NK-92 treated with Interleukin-12 subunit alpha and Interleukin-12 subunit beta, amount 100 ng/mL, for 24 hours (cell line): ENCODE measurements around the gene PCDHGB4.
"Not testable (repeated sequence)": the region's sequence is repeated elsewhere in the genome, so short reads cannot be mapped to it uniquely, and the experiment has no call there.

Experiments used
- DNase-seq: peaks from one replicate; lab custom pipeline; 2025; lab: John Stamatoyannopoulos, UW

The PCDHGB4 gene

DNA sequence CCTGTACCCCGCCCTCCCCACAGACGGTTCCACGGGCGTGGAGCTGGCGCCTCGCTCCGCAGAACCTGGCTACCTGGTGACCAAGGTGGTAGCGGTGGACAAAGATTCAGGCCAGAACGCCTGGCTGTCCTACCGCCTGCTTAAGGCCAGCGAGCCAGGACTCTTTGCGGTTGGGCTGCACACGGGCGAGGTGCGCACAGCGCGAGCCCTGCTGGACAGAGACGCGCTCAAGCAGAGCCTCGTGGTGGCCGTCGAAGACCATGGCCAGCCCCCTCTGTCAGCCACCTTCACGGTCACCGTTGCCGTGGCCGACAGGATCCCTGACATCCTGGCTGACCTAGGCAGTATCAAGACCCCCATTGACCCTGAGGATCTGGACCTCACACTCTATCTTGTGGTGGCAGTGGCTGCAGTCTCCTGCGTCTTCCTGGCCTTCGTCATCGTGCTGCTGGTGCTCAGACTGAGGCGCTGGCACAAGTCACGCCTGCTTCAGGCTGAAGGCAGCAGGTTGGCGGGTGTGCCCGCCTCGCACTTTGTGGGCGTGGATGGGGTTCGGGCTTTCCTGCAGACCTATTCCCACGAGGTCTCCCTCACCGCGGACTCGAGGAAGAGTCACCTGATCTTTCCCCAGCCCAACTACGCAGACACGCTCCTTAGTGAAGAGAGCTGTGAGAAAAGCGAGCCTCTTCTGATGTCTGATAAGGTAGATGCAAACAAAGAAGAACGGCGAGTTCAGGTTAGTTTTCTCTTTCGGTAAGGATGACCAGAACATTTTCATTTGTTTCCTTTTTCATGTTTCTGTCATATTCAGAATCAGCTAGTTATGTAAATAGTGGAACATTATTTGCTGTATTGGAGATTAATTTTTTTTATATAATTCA lies 21.2 kb upstream of the PCDHGB4 start:
- no peak for DNase-seq

DNA sequence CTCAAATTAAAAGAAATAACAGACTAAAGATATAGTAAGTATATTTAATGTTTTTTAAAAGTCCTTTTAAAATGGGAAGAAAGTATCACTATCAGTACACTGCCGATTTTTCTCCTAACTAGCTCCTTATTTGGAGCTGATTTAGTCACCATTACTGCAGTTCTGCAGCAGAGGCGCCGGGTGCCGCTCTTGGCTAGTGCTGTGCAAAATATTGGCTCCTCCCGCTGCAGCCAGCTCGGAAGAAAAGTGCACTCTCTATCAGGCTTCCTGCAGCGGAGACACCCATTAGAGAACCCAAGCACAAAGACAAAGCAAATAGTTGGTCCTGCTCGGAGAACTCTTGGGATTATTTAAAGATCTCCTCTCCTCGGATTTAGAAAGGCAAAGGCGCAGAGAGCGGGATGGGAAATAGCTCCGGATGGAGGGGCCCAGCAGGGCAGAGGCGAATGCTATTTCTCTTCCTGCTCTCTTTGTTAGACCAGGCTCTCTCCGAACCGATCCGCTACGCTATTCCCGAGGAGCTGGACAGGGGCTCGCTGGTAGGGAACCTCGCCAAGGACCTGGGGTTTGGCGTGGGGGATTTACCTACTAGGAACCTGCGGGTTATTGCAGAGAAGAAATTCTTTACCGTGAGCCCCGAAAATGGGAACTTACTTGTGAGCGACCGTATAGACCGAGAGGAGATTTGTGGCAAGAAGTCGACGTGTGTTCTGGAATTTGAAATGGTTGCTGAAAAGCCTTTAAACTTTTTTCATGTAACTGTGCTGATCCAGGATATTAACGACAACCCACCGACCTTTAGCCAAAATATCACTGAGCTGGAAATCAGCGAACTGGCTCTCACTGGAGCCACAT lies 17.3 kb upstream of the PCDHGB4 start, which contains the start of gene PCDHGB3:
Gene PCDHGB3 (plus strand): TSS at position 249 of the 855 bp plus-strand sequence. CDS start 153 bp downstream, at position 402.
- no peak for DNase-seq

GRCh38 chr5:141371572-141372475 lies 15.7 kb upstream of the PCDHGB4 start:
- DNase-seq = no peak

DNA sequence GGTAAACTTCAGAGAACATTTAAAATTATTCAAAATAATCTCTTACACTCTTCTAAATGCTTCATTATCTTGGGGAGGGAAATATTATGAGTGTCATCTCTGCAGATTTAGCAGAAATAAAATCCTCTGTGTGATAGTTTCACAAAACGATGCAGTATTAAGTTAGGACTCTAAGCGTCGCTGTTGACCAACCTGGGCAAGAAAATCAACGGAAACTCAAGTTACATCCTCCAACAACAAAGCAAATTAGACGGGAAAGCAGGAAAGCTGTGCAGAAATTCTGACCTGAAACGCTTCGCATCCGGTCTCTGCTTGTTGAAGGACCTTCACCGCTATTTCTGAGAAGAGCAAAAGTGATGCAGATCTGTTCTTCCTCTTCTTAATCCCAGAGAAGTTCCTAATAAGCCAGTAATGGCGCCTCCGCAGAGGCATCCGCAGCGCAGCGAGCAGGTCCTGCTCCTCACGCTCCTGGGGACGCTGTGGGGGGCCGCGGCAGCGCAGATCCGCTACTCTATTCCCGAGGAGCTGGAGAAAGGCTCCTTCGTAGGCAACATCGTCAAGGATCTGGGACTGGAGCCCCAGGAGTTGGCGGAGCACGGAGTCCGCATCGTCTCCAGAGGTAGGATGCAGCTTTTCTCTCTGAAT lies 13.7 kb upstream of the PCDHGB4 start, which contains the start of gene PCDHGA6:
Gene PCDHGA6 (plus strand): TSS at position 219 of the 645 bp plus-strand sequence. CDS start 193 bp downstream, at position 412.
- DNase-seq = no peak

DNA sequence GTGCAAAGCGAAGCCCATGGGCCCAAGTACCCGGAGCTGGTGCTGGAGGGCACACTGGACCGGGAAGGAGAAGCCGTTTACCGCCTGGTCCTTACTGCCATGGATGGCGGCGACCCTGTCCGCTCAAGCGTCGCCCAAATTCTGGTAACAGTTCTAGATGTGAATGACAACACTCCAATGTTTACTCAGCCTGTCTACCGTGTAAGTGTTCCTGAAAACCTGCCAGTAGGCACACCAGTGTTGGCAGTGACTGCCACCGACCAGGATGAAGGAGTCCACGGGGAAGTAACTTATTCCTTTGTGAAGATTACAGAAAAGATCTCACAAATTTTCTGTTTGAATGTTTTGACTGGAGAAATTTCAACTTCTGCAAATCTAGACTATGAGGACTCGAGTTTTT lies 12.9 kb upstream of the PCDHGB4 start:
- DNase-seq = no peak

GRCh38 chr5:141375444-141376155 lies 11.9 kb upstream of the PCDHGB4 start:
- DNase-seq = not testable (repeated sequence)

- no peak for DNase-seq
Observed at GRCh38 chr5:141382469-141383294, 4.8 kb upstream of the PCDHGB4 start, which contains the start of gene PCDHGA7. TSS of gene PCDHGA7 (plus strand) at chr5:141382742. CDS start at chr5:141382900, 158 bp downstream.

DNA sequence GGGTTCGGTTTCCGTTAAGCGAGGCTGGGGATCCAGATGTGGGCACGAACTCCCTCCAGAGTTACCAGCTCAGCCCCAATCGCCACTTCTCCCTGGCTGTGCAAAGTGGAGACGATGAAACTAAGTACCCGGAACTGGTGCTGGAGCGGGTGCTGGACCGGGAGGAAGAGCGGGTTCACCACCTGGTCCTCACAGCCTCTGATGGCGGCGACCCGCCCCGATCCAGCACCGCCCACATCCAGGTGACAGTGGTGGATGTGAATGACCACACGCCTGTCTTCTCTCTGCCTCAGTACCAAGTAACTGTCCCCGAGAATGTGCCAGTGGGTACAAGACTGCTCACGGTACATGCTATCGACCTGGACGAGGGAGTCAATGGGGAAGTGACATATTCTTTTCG lies 4.2 kb upstream of the PCDHGB4 start:
- no peak for DNase-seq

GRCh38 chr5:141384471-141385267 lies 2.8 kb upstream of the PCDHGB4 start:
- no peak for DNase-seq

GRCh38 chr5:141388661-141389060 lies 1.2 kb downstream of the PCDHGB4 start:
- DNase-seq = no peak

DNA sequence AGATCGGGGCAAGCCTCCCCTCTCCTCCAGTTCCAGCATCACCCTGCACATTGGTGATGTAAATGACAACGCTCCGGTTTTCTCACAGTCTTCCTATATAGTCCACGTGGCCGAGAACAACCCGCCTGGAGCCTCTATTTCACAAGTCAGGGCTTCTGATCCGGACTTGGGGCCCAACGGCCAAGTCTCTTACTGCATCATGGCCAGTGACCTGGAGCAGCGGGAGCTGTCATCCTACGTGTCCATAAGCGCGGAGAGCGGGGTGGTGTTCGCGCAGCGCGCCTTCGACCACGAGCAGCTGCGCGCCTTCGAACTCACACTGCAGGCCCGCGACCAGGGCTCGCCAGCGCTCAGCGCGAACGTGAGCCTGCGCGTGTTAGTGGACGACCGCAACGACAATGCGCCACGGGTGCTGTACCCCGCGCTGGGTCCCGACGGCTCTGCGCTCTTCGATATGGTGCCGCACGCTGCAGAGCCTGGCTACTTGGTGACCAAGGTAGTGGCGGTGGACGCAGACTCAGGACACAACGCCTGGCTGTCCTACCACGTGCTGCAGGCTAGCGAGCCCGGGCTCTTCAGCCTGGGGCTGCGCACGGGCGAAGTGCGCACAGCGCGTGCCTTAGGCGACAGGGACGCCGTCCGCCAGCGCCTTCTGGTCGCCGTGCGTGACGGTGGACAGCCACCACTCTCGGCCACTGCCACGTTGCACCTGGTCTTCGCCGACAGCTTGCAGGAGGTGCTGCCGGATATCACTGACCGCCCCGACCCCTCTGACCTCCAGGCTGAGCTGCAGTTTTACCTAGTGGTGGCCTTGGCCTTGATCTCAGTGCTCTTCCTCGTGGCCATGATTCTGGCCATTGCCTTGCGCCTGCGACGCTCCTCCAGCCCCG lies 1.9 kb downstream of the PCDHGB4 start:
- DNase-seq = no peak

- DNase-seq = no peak
Observed at GRCh38 chr5:141392429-141393198, 5.1 kb downstream of the PCDHGB4 start, which contains the start of gene PCDHGA8. TSS of gene PCDHGA8 (plus strand) at chr5:141392633. CDS start at chr5:141392814, 181 bp downstream.

DNA sequence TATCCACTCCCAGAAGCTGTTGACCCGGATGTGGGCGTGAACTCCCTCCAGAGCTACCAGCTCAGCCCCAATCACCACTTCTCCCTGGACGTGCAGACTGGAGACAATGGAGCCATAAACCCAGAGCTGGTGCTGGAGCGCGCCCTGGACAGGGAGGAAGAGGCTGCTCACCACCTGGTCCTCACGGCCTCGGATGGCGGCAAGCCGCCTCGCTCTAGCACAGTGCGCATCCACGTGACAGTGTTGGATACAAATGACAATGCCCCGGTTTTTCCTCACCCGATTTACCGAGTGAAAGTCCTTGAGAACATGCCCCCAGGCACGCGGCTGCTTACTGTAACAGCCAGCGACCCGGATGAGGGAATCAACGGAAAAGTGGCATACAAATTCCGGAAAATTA lies 5.8 kb downstream of the PCDHGB4 start:
- DNase-seq = no peak

GRCh38 chr5:141394401-141395187 lies 7.1 kb downstream of the PCDHGB4 start:
- not testable (repeated sequence) for DNase-seq

GRCh38 chr5:141397756-141398551 lies 10.5 kb downstream of the PCDHGB4 start, which contains the start of gene PCDHGB5:
TSS of gene PCDHGB5 (plus strand) at chr5:141397947. CDS start at chr5:141398128, 181 bp downstream.
- DNase-seq = not testable (repeated sequence)
